T-cell (primary cell): ENCODE results near the gene DOCK1. TPM values are rescaled to one million over a fixed set of nuclear protein-coding genes. Genes with fewer than 3 reads are reported as not detected.

Experiments used
- ATAC-seq, 4 experiments: fragments of 200-7000 bp in 3 of 4; fragments of 150-1000 bp in 1 of 4; cut with Tn5 transposase; replicated peaks in 1 of 4; 1 replicate in 3 of 4; 2 replicates in 1 of 4; pipeline ENCODE4 v1.10.0; 2021; ENCODE audit warnings: moderate library complexity in 3 of 4, mild to moderate bottlenecking in 2 of 4, moderate number of reproducible peaks in 1 of 4
- CTCF ChIA-PET, 2 donors: fragments of 300-600 bp; sonication (Branson Sonifier 250); formaldehyde crosslinking; loops; one replicate each; lab custom pipeline; 2022; ENCODE audit warnings: antibody characterized with exemption in 2 of 2; lab: Charles Lee
- POLR2A ChIA-PET, 2 donors: fragments of 300-600 bp; sonication (Branson Sonifier 250); formaldehyde crosslinking; loops; one replicate each; lab custom pipeline; 2022; ENCODE audit warnings: antibody characterized with exemption in 2 of 2; lab: Charles Lee
- DNase-seq, 35 experiments: peaks; one replicate each; pipeline versions ENCODE4 v3.0.0 to v3.0.0-alpha.2; 2013 to 2023
- H3K27ac ChIP-seq: one replicate; pipeline ENCODE4 v1.5.1; 2013; ENCODE audit warnings: low read length
- H3K27me3 ChIP-seq, 2 experiments: replicated peaks in 1 of 2; 1 replicate in 1 of 2; 2 replicates in 1 of 2; pipeline versions ENCODE4 v1.6.1 to v1.7.0; 2013; ENCODE audit warnings: low read length in 1 of 2, mixed read lengths in 1 of 2; ENCODE audit not compliant: control insufficient read depth in 2 of 2, insufficient read depth in 2 of 2; ENCODE audit errors: extremely low read depth in 1 of 2
- H3K36me3 ChIP-seq, 2 donors: 1 replicate in 1 of 2; 2 replicates in 1 of 2; pipeline versions ENCODE4 v1.6.1 to v1.7.0; 2013; ENCODE audit warnings: low read length in 1 of 2; ENCODE audit not compliant: control insufficient read depth in 2 of 2, insufficient read depth in 1 of 2; ENCODE audit errors: extremely low read depth in 1 of 2
- H3K4me1 ChIP-seq, 2 experiments: 1 replicate in 1 of 2; 2 replicates in 1 of 2; pipeline versions ENCODE4 v1.6.1 to v1.7.0; 2013; ENCODE audit warnings: low read length in 2 of 2, mixed read lengths in 1 of 2; ENCODE audit not compliant: insufficient read depth in 2 of 2, control insufficient read depth in 1 of 2; ENCODE audit errors: extremely low read depth in 1 of 2
- H3K4me3 ChIP-seq, 2 donors: 1 replicate in 1 of 2; 2 replicates in 1 of 2; pipeline versions ENCODE4 v1.5.1 to v1.7.0; 2013; ENCODE audit warnings: mild to moderate bottlenecking in 2 of 2, low read length in 1 of 2, moderate library complexity in 1 of 2; ENCODE audit not compliant: control insufficient read depth in 1 of 2; ENCODE audit errors: extremely low read depth in 1 of 2
- H3K9me3 ChIP-seq: 2 replicates; pipeline ENCODE4 v1.7.0; 2013
- H3K27ac Mint-ChIP-seq, 2 donors: one replicate each; pipeline ENCODE4 v1.8.0; 2020 to 2021; ENCODE audit warnings: mild to moderate bottlenecking in 2 of 2, mixed read lengths in 2 of 2
- H3K27me3 Mint-ChIP-seq, 2 donors: one replicate each; pipeline ENCODE4 v1.8.0; 2021 to 2022; ENCODE audit warnings: mixed read lengths in 2 of 2
- H3K36me3 Mint-ChIP-seq: one replicate; pipeline ENCODE4 v1.8.0; 2021; ENCODE audit warnings: mixed read lengths
- H3K4me1 Mint-ChIP-seq, 3 donors: one replicate each; pipeline ENCODE4 v1.8.0; 2020 to 2022; ENCODE audit warnings: mixed read lengths in 3 of 3, mild to moderate bottlenecking in 1 of 3
- H3K4me3 Mint-ChIP-seq, 3 donors: one replicate each; pipeline ENCODE4 v1.8.0; 2020 to 2022; ENCODE audit warnings: mild to moderate bottlenecking in 3 of 3, mixed read lengths in 3 of 3, moderate library complexity in 3 of 3
- H3K9me3 Mint-ChIP-seq, 3 donors: one replicate each; pipeline ENCODE4 v1.8.0; 2020 to 2022; ENCODE audit warnings: mixed read lengths in 3 of 3
- WGBS: methylation state at CpG from one replicate; pipeline ENCODE4 v1.1.5; 2013; ENCODE audit warnings: missing lambda C conversion rate; ENCODE audit not compliant: insufficient coverage; 5-methylcytosine and 5-hydroxymethylcytosine counted together
- total RNA-seq, 35 experiments: library from RNA in 6 of 35; stranded (reverse) in 6 of 35; fragments of 120-200 nt in 1 of 35; gene quantifications; one replicate each; pipeline versions ENCODE4 v1.2.1 to v1.2.4 and lab custom pipeline; 2013 to 2026

The DOCK1 gene
- total RNA-seq, 5 donors from 2014 or later (not counting 1 experiment from before 2014, with no cell fraction given): 0.18 to 0.53 (median 0.37) TPM

DNA sequence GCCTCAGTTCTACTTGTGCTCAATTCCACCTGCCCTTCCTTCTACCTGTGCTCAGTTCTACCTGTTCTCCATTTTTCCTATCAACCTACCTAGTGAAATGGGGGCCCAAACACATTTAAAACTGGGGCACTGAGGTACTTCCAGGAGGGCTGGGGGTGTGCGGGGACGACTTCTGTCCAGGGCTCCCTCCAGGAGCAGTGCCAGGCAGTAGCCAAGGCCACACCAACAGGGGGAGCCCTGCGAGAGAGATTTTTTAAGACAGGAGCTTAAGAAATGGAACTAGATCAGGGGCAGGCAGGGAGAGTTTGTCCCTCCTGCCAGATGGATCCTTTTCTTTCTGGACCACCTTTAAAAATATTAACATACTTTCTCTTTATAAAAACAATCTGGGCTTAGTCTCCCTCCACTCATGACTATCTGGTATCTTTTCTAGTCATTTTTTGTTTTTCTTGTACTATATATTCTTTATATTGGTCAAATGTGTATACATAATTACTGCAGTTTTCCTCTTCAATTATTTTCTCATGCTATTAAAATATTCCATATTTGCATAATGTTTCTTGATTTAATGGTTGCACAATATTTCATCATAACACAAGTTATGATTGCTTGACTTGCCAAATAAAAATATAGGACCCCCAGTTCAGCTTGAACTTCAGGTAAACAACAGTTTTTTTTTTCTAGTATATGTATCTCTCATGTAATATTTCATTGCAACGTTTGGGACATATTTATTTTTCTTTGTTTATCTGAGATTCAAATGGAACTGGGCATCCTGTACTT is 338.5 kb downstream of the DOCK1 start:
- Histone ChIP-seq H3K9me3 (no peaks in the 10 kb centered on the region), H3K27ac (no peak overlapping the region), H3K36me3 (no peaks in the 10 kb centered on the region), H3K4me1 (no peaks in the 10 kb centered on the region), H3K27me3 (no peaks in the 10 kb centered on the region), H3K4me3 (no peak overlapping the region)
- Mint-ChIP-seq H3K9me3 (no peaks in the 10 kb centered on the region), H3K4me3 (no peak overlapping the region), H3K36me3 (no peaks in the 10 kb centered on the region), H3K4me1 (no peaks in the 10 kb centered on the region), H3K27me3 (peaks cover 2 to 31% of the 10 kb centered on the region in 2 donors), H3K27ac (no peak overlapping the region)
- DNase-seq (peak in 26 of 35 experiments; percentile 7 to 51 (median 26)), ATAC-seq (no peak)
- 20% methylated on average over 2 of the region's 4 CpGs for WGBS
- CTCF ChIA-PET: interaction anchor here in 1 of 2 donors (0.7 to 1.6 kb wide), 3 partner anchors 10 to 610 kb away, joined by 3 to 7 read pairs (median 4); no protein-coding TSS in a partner anchor
- POLR2A ChIA-PET: no interaction called here

DNA sequence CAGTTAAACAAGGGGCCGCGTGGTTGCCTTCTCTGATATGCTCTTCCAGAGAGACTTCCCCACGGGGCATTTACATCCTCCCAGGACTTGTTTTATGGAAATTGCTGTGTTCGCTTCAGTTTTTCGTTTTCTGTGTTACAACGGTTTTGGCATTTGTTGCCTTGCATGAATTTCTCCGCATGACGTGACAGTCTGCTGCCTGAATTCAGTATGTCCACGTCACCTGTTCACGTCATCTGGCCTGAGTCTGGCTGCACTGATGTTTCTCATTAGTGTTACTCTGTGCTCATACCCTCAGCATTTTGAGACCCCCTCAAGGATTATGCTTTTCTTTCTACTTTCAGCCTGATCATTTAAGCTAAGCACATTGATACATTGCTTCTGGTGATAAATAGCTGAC is 340.2 kb downstream of the DOCK1 start:
- no peaks in the 10 kb centered on the region for H3K36me3 Mint-ChIP-seq
- DNase-seq (no peak), ATAC-seq (no peak)
- H3K9me3 Mint-ChIP-seq: no peaks in the 10 kb centered on the region
- H3K4me1 Mint-ChIP-seq: no peaks in the 10 kb centered on the region
- Histone ChIP-seq H3K27ac (no peak overlapping the region), H3K9me3 (no peaks in the 10 kb centered on the region), H3K27me3 (no peaks in the 10 kb centered on the region), H3K36me3 (no peaks in the 10 kb centered on the region), H3K4me3 (no peak overlapping the region), H3K4me1 (no peaks in the 10 kb centered on the region)
- ChIA-PET POLR2A (no interaction called here), CTCF (interaction anchor here in 1 of 2 donors (0.9 kb wide), 1 partner anchor 728 kb away, joined by 4 read pairs; no protein-coding TSS in a partner anchor)
- no peak overlapping the region for H3K4me3 Mint-ChIP-seq
- H3K27ac Mint-ChIP-seq: no peak overlapping the region
- 81% methylated on average over 10 of the region's 10 CpGs for WGBS
- H3K27me3 Mint-ChIP-seq: peaks cover 5 to 34% of the 10 kb centered on the region in 2 donors

DNA sequence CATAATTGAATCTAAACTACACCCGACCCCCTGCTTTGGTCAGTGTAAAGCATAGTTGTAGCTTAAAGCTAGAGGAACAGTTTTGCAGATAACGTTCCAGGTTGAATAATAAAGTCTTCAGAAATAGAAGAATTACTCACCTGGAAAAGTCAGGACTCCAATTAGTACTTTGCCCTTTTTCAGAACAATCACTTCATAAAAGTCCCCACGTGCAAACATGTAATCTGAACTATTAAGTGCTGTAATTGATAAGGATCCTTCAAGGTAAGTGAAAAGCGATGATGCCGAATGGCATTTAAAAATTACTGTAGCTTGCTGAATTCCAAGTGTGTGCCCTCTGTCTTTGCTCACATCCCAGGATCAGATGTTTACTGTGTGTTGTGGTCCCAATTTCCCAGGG is 344.8 kb downstream of the DOCK1 start:
- ChIA-PET CTCF (no interaction called here), POLR2A (no interaction called here)
- H3K9me3 Mint-ChIP-seq: no peaks in the 10 kb centered on the region
- DNase-seq (no peak), ATAC-seq (no peak)
- Histone ChIP-seq H3K27ac (no peak overlapping the region), H3K4me3 (no peak overlapping the region), H3K36me3 (no peaks in the 10 kb centered on the region), H3K27me3 (no peaks in the 10 kb centered on the region), H3K9me3 (no peaks in the 10 kb centered on the region), H3K4me1 (peaks cover 11 to 15% of the 10 kb centered on the region in 2 experiments)
- H3K36me3 Mint-ChIP-seq: no peaks in the 10 kb centered on the region
- WGBS: 95% methylated on average over 2 of the region's 5 CpGs
- H3K4me3 Mint-ChIP-seq: no peak overlapping the region
- H3K27ac Mint-ChIP-seq: no peak overlapping the region
- H3K27me3 Mint-ChIP-seq: peaks cover 8 to 29% of the 10 kb centered on the region in 2 donors
- H3K4me1 Mint-ChIP-seq: peaks cover 13 to 14% (median 13%) of the 10 kb centered on the region in 3 donors

DNA sequence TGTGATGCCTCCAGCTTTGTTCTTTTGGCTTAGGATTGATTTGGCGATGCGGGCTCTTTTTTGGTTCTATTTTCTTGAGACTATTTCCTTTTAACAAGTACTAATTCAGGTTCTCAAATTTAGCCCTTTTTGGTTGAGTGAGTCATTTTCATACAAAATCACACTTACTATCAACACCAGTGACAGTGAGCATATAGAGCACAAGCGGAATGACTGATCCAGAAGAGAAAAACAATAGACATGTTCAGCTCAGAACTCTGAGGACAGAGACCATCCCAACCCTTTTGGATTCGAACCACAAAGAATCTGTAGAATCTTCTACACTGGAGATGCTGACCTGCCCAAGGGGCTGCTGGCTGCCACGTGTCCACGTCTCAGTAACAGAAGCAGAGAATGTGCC is 347.6 kb downstream of the DOCK1 start:
- ChIA-PET CTCF (no interaction called here), POLR2A (no interaction called here)
- ATAC-seq: no peak
- DNase-seq: no peak
- 77% methylated on average over 4 of the region's 6 CpGs for WGBS
- no peak overlapping the region for H3K27ac ChIP-seq
- Mint-ChIP-seq H3K4me3 (no peak overlapping the region), H3K36me3 (no peaks in the 10 kb centered on the region), H3K4me1 (peaks cover 13 to 14% (median 13%) of the 10 kb centered on the region in 3 donors), H3K27ac (no peak overlapping the region), H3K27me3 (peaks cover 8 to 20% of the 10 kb centered on the region in 2 donors), H3K9me3 (no peaks in the 10 kb centered on the region)
- no peak overlapping the region for H3K4me3 ChIP-seq
- peaks cover 11 to 15% of the 10 kb centered on the region in 2 experiments for H3K4me1 ChIP-seq
- no peaks in the 10 kb centered on the region for H3K36me3 ChIP-seq
- no peaks in the 10 kb centered on the region for H3K27me3 ChIP-seq
- H3K9me3 ChIP-seq: no peaks in the 10 kb centered on the region

DNA sequence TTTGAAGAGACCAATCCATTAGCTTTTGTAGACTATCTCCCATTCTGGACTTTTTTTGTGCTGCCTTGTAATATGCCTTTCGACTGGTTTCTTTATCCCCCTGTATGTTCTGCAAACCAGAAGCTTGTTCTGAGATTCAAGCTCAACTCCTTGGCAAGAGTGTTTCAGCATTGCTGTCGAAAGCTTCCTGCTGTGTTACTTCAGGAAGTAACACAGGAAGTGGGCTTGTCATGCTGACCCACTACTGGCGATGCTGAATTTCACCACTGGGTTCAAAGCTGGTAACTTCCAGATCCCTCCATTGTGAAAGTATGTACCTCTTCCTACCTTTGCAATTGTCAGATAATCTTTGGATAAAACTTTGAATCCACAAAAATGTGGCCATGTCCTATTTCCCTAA is 349.0 kb downstream of the DOCK1 start:
- Mint-ChIP-seq H3K9me3 (no peaks in the 10 kb centered on the region), H3K27me3 (peaks cover 5 to 18% of the 10 kb centered on the region in 2 donors), H3K27ac (no peak overlapping the region), H3K4me3 (peak overlapping the region in 1 of 3 donors; percentile 35), H3K4me1 (peaks cover 13 to 14% (median 13%) of the 10 kb centered on the region in 3 donors), H3K36me3 (no peaks in the 10 kb centered on the region)
- 0% methylated on average over 2 of the region's 3 CpGs for WGBS
- Histone ChIP-seq H3K27ac (no peak overlapping the region), H3K27me3 (no peaks in the 10 kb centered on the region), H3K4me3 (no peak overlapping the region), H3K36me3 (no peaks in the 10 kb centered on the region), H3K4me1 (peaks cover 11 to 15% of the 10 kb centered on the region in 2 experiments), H3K9me3 (no peaks in the 10 kb centered on the region)
- ATAC-seq: peak in 3 of 4 experiments; percentile 27 to 53 (median 45)
- peak in 6 of 35 experiments; percentile 2 to 33 (median 4) for DNase-seq
- CTCF ChIA-PET: no interaction called here
- POLR2A ChIA-PET: no interaction called here

DNA sequence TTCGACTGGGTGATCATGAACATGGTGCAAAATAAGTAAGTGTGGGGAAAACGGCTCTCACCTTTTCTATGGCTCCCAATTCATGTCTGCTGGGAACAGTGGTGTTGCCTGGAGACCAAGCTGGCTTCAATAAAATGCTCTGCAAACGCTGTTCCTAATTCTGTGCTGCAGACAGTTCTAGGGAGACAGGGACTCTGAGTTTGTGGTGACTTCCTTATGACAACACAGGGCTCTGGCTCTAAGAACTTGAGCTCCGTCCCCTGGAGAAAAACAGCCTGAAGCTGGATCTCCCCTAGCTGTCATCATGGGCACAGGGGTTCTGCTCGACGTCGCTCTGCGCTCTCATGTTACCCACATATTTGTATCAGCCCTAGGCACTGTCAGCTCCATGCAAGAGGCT is 352.2 kb downstream of the DOCK1 start:
- ATAC-seq (no peak), DNase-seq (no peak)
- Mint-ChIP-seq H3K9me3 (no peaks in the 10 kb centered on the region), H3K36me3 (no peaks in the 10 kb centered on the region), H3K27ac (no peak overlapping the region), H3K4me3 (no peak overlapping the region), H3K27me3 (peaks cover 5 to 18% of the 10 kb centered on the region in 2 donors), H3K4me1 (peaks cover 13 to 14% (median 13%) of the 10 kb centered on the region in 3 donors)
- CTCF ChIA-PET: no interaction called here
- POLR2A ChIA-PET: no interaction called here
- Histone ChIP-seq H3K9me3 (no peaks in the 10 kb centered on the region), H3K36me3 (no peaks in the 10 kb centered on the region), H3K27ac (no peak overlapping the region), H3K4me1 (peaks cover 11 to 15% of the 10 kb centered on the region in 2 experiments), H3K4me3 (no peak overlapping the region), H3K27me3 (peaks cover 0 to 5% of the 10 kb centered on the region in 2 experiments)
- 79% methylated on average over 3 of the region's 8 CpGs for WGBS
